NCI-H460 (cell line): Measurements from ENCODE around the gene CDH6. TPM values are rescaled to one million over a fixed set of nuclear protein-coding genes. Genes with fewer than 3 reads are reported as not detected.

ENCODE experiments used
- DNase-seq: peaks from one replicate; pipeline ENCODE4 v3.0.0-alpha.2; 2016; ENCODE audit warnings: low read depth; ENCODE audit errors: extremely low read depth
- total RNA-seq: library from RNA; depleted of rRNA; stranded (reverse); fragments of >200 nt; shearing (Covaris generic); gene quantifications from 2 replicates; pipeline ENCODE4 v1.2.3, GENCODE V29; 2014

CDH6 gene
- total RNA-seq, 1 experiment from 2014 or later = 0.20 TPM

DNA sequence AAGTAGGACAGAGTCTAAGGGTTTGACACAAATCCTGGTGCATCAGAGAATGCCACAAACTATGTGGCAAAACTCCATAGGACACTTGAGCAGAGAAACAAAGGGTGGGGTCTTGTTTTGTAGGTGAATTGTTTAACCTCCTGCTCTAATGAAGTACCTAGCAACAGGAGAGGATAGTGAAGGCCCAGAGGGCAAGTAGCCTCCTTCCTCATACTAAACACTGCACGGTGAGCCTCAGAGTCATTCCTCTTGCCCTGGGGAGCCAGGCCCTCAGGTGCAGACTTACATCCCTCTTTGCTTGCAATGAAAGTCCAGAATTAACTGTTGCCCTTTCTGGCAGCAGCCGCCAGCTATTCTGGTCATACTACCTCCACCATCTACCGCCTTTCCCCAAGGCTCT is 172.3 kb downstream of the CDH6 start:
- DNase-seq = no peak

- DNase-seq = no peak
These were observed 173.5 kb downstream of the CDH6 start for GRCh38 chr5:31366941-31367340.

- no peak for DNase-seq
These were observed 178.6 kb downstream of the CDH6 start for GRCh38 chr5:31372124-31372523.

DNA sequence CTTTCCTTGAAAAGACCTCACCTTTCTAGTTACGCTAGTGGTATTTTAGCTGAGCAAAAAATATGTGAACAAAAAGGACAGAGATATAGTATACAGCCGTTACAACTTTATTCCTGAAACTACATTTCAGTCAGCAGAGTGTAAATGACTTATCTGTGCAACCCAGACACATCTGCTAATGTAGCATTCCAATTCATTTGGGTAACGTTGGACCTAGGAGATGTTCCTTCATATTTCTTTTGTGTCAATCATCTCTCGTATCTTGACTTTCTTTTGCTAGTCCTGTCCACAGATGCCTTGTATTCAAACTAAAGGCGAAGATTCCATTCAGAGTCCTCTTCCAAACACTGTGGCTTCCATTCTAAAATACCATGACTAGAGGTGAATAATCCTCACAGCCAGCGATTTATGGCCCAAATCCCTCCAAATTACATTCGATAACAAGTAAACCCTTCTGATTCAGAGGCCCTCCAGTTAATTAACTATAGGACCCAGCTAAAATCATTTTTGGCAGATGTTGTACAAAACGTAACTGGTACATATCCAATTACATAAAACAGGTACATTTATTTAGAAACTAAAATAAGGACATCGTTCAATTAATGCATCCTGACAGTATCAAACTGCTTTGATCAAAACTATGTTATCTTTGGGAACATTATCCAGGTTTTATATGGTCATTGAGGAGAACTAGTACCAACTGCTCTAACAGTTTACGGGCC is 182.7 kb downstream of the CDH6 start:
- no peak for DNase-seq

GRCh38 chr5:31377274-31377946 is 183.9 kb downstream of the CDH6 start:
- no peak for DNase-seq

GRCh38 chr5:31378136-31378535 is 184.7 kb downstream of the CDH6 start:
- no peak for DNase-seq
